Measurements from ENCODE around the gene APH1A. TPM values are rescaled to one million over a fixed set of nuclear protein-coding genes. Genes with fewer than 3 reads are reported as not detected.
"Not testable (repeated sequence)": the region's sequence is repeated elsewhere in the genome, so short reads cannot be mapped to it uniquely, and the experiment has no call there.

The APH1A gene
- total RNA-seq, 2 experiments from 2014 or later, result 115 to 122 TPM

DNA sequence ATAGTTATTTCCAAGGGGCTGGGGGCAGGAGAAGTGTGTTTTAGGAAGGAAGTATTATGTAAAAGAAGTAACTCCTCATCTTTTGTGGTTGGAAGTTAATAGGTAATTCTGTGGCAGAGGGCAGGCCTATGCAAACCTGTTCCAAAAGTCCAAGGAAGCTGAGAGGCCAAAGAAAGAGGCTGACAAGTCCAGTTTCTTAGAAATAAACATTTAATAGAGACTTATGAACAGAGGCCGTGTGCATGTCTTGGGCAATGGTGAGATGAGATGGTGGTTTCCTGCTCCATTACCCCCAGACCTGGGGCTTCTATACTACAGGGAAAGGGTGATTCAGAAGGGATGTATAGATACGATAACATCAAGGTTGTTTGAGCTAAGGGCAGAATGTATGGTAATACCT, 18.9 kb downstream of the APH1A start:
- Histone ChIP-seq H3K27me3 (ENCODE audit: control insufficient read depth in 1 of 2, insufficient read depth in 2 of 2, low read length in 2 of 2) (no peaks in the 10 kb centered on the region), H3K4me1 (ENCODE audit: insufficient read depth, low read length) (no peaks in the 10 kb centered on the region), H3K4me3 (ENCODE audit: low read length) (no peak overlapping the region), H3K9me3 (ENCODE audit: control insufficient read depth in 1 of 2, insufficient read depth in 1 of 2, low read length in 2 of 2) (no peaks in the 10 kb centered on the region), H3K36me3 (ENCODE audit: insufficient read depth, low read length) (no peaks in the 10 kb centered on the region), H3K27ac (ENCODE audit: low read depth in 1 of 2, low read length in 2 of 2) (no peak overlapping the region)
- H3K9me3 Mint-ChIP-seq, result no peaks in the 10 kb centered on the region
- no peaks in the 10 kb centered on the region for H3K36me3 Mint-ChIP-seq (ENCODE audit: low read depth)
- no peak overlapping the region for H3K27ac Mint-ChIP-seq
- H3K4me3 Mint-ChIP-seq, result no peak overlapping the region
- intact Hi-C loops (cut with DNase I, micrococcal nuclease), result loop anchor here in 1 of 2 experiments (10.0 kb wide), 1 partner anchor 725 kb away; the partner anchor contains the start of gene CERS2
- ATAC-seq (ENCODE audit: poor library complexity), result no peak
- TF ChIP-seq, protein P1, sequence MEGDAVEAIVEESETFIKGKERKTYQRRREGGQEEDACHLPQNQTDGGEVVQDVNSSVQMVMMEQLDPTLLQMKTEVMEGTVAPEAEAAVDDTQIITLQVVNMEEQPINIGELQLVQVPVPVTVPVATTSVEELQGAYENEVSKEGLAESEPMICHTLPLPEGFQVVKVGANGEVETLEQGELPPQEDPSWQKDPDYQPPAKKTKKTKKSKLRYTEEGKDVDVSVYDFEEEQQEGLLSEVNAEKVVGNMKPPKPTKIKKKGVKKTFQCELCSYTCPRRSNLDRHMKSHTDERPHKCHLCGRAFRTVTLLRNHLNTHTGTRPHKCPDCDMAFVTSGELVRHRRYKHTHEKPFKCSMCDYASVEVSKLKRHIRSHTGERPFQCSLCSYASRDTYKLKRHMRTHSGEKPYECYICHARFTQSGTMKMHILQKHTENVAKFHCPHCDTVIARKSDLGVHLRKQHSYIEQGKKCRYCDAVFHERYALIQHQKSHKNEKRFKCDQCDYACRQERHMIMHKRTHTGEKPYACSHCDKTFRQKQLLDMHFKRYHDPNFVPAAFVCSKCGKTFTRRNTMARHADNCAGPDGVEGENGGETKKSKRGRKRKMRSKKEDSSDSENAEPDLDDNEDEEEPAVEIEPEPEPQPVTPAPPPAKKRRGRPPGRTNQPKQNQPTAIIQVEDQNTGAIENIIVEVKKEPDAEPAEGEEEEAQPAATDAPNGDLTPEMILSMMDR (IDR thresholded peaks at IDR 0.05), result no peak
- ChIA-PET CTCF (no interaction called here), POLR2A (no interaction called here)
- no peaks in the 10 kb centered on the region for H3K4me1 Mint-ChIP-seq (ENCODE audit: low read depth)
- H3K27me3 Mint-ChIP-seq, result no peaks in the 10 kb centered on the region
- no peak for DNase-seq

DNA sequence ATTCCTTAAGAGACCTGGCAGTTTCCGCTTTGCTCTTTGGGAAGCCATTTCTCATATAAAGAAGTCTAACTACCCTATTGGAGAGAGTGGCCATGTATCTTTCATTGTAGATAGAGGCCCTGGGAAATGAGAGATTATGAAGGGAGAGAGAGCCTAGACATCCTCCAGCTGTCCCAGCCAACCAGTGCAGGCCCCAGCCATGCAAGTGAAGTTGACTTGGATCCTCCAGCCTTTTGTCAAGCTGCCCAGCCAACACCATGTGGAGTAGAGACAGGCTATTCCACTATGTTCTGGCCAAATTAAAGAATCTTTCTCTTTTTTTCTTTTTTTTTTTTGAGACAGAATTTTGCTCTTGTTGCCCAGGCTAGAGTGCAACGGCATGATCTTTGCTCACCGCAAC, 25.8 kb downstream of the APH1A start:
- H3K27ac ChIP-seq (ENCODE audit: low read depth in 1 of 2, low read length in 2 of 2), result no peak overlapping the region
- no peak for ATAC-seq (ENCODE audit: poor library complexity)
- no peak for DNase-seq
- TF ChIP-seq, protein P1 (IDR thresholded peaks at IDR 0.05), result no peak
- no peaks in the 10 kb centered on the region for H3K27me3 Mint-ChIP-seq
- POLR2A ChIA-PET, result no interaction called here
- no peaks in the 10 kb centered on the region for H3K36me3 Mint-ChIP-seq (ENCODE audit: low read depth)
- intact Hi-C loops (cut with DNase I, micrococcal nuclease), result no loop called here
- CTCF ChIA-PET, result no interaction called here
- H3K36me3 ChIP-seq (ENCODE audit: insufficient read depth, low read length), result no peaks in the 10 kb centered on the region
- no peaks in the 10 kb centered on the region for H3K27me3 ChIP-seq (ENCODE audit: control insufficient read depth in 1 of 2, insufficient read depth in 2 of 2, low read length in 2 of 2)
- H3K4me3 ChIP-seq (ENCODE audit: low read length), result no peak overlapping the region
- H3K9me3 ChIP-seq (ENCODE audit: control insufficient read depth in 1 of 2, insufficient read depth in 1 of 2, low read length in 2 of 2), result no peaks in the 10 kb centered on the region
- H3K9me3 Mint-ChIP-seq, result no peaks in the 10 kb centered on the region
- H3K27ac Mint-ChIP-seq, result no peak overlapping the region
- no peak overlapping the region for H3K4me3 Mint-ChIP-seq
- no peaks in the 10 kb centered on the region for H3K4me1 ChIP-seq (ENCODE audit: insufficient read depth, low read length)
- no peaks in the 10 kb centered on the region for H3K4me1 Mint-ChIP-seq (ENCODE audit: low read depth)

DNA sequence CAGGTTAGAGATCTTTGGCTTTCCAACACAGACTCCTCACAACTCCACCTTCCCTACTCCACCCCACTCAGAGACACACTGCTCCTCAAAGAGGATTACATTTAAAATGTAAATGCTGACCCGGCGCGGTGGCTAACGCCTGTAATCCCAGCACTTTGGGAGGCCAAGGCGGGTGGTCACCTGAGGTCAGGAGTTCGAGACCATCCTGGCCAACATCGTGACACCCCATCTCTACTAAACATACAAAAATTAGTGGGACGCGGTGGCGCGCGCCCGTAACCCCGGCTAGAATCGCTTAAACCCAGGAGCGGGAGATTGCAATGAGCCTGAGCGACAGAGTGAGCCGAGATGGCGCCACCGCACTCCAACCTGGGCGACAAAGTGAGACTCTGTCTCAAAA, 31.1 kb downstream of the APH1A start:
- ChIA-PET CTCF (no interaction called here), POLR2A (no interaction called here)

DNA sequence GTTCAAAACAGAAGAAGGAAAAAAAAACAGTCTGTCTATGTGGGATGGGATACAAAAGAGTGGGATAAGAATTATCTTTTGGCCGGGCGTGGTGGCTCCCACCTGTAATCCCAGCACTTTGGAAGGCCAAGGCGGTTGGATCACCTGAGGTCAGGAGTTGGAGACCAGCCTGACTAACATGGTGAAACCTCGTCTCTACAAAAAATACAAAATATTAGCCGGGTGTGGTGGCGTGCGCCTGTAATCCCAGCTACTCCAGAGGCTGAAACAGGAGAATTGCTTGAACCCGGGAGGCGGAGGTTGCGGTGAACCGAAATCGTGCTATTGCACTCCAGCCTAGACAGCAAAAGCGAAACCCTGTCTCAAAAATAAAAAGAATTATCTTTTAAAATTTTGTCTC, 31.6 kb downstream of the APH1A start:
- not testable (repeated sequence) for ATAC-seq (ENCODE audit: poor library complexity); H3K9me3 ChIP-seq (ENCODE audit: control insufficient read depth in 1 of 2, insufficient read depth in 1 of 2, low read length in 2 of 2); DNase-seq; H3K27me3 ChIP-seq (ENCODE audit: control insufficient read depth in 1 of 2, insufficient read depth in 2 of 2, low read length in 2 of 2); H3K27ac Mint-ChIP-seq; H3K9me3 Mint-ChIP-seq; H3K4me3 ChIP-seq (ENCODE audit: low read length); H3K27me3 Mint-ChIP-seq; H3K4me3 Mint-ChIP-seq; H3K36me3 ChIP-seq (ENCODE audit: insufficient read depth, low read length); H3K27ac ChIP-seq (ENCODE audit: low read depth in 1 of 2, low read length in 2 of 2)
- peaks cover 25% of the 10 kb centered on the region for H3K4me1 ChIP-seq (ENCODE audit: insufficient read depth, low read length)
- intact Hi-C loops (cut with DNase I, micrococcal nuclease), result loop anchor here (5.0 kb wide), 2 partner anchors 45 to 125 kb away; partner anchors contain the start of genes CIART (in 2 of the 2) and RPRD2 (in 1 of the 2)
- H3K4me1 Mint-ChIP-seq (ENCODE audit: low read depth), result peaks cover 16% of the 10 kb centered on the region
- H3K36me3 Mint-ChIP-seq (ENCODE audit: low read depth), result peaks cover 18% of the 10 kb centered on the region
- CTCF ChIA-PET, result interaction anchor here (1.2 kb wide), 1 partner anchor 165 kb away, joined by 4 read pairs; no protein-coding TSS in a partner anchor
- POLR2A ChIA-PET, result interaction anchor here (6.6 kb wide), 1 partner anchor 128 kb away, joined by 43 read pairs; the partner anchor contains the start of gene RPRD2

More for the DNA sequence above, 31.1 kb downstream of the APH1A start:
- H3K4me3 ChIP-seq (ENCODE audit: low read length), result no peak overlapping the region
- no peaks in the 10 kb centered on the region for H3K9me3 ChIP-seq (ENCODE audit: control insufficient read depth in 1 of 2, insufficient read depth in 1 of 2, low read length in 2 of 2)
- H3K9me3 Mint-ChIP-seq, result no peaks in the 10 kb centered on the region
- no peaks in the 10 kb centered on the region for H3K27me3 ChIP-seq (ENCODE audit: control insufficient read depth in 1 of 2, insufficient read depth in 2 of 2, low read length in 2 of 2)
- H3K27ac Mint-ChIP-seq, result no peak overlapping the region
- TF ChIP-seq, protein P1 (IDR thresholded peaks at IDR 0.05), result no peak
- DNase-seq (no peak), ATAC-seq (ENCODE audit: poor library complexity) (no peak)
- no peak overlapping the region for H3K27ac ChIP-seq (ENCODE audit: low read depth in 1 of 2, low read length in 2 of 2)
- H3K36me3 ChIP-seq (ENCODE audit: insufficient read depth, low read length), result no peaks in the 10 kb centered on the region
- peaks cover 18% of the 10 kb centered on the region for H3K36me3 Mint-ChIP-seq (ENCODE audit: low read depth)
- peaks cover 24% of the 10 kb centered on the region for H3K4me1 ChIP-seq (ENCODE audit: insufficient read depth, low read length)
- peak overlapping the region; percentile 3 for H3K4me3 Mint-ChIP-seq
- peaks cover 16% of the 10 kb centered on the region for H3K4me1 Mint-ChIP-seq (ENCODE audit: low read depth)
- no peaks in the 10 kb centered on the region for H3K27me3 Mint-ChIP-seq
- intact Hi-C loops (cut with DNase I, micrococcal nuclease), result loop anchor here (2.0 to 5.0 kb wide), 3 partner anchors 15 to 125 kb away; partner anchors contain the start of genes CIART (in 2 of the 2) and RPRD2 (in 1 of the 2)

All from CD4-positive, alpha-beta T cell (primary cell).